ENCODE results near the gene ITPR2.

ITPR2 gene

DNA sequence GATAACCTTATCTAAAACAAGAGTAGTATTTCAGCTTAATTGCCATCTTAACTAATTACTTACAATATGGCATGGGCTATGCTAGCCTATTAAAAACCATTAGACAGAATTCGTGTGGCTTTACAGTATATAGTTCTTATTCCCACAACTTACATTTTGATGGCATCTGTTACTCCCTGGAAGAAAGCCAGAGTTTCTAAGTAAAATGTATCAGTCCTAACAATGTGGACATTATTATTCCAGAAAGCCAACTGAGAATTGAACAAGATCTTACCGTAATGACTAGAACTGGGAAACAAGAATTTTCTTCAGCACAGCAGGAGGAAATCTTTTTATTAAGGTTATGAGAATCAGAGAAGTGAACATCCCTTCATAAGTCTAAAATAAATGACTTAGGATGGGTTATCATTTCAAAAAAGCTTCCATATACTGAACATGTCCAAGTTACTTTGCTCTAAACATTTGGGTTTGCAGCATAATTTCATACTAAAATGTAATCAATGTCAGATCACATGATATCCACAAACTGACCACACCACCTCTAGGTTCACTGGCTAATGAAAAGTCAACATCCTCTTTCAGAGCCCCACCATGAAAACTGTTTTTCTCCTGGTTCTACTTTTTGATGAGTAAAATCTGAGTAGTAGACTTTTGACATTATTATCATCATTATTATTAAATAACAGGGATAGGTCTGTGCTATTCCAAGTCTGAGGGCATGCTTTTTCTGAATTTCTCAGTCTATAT, 457.9 kb downstream of the ITPR2 start:
- DNase-seq = no peak

DNA sequence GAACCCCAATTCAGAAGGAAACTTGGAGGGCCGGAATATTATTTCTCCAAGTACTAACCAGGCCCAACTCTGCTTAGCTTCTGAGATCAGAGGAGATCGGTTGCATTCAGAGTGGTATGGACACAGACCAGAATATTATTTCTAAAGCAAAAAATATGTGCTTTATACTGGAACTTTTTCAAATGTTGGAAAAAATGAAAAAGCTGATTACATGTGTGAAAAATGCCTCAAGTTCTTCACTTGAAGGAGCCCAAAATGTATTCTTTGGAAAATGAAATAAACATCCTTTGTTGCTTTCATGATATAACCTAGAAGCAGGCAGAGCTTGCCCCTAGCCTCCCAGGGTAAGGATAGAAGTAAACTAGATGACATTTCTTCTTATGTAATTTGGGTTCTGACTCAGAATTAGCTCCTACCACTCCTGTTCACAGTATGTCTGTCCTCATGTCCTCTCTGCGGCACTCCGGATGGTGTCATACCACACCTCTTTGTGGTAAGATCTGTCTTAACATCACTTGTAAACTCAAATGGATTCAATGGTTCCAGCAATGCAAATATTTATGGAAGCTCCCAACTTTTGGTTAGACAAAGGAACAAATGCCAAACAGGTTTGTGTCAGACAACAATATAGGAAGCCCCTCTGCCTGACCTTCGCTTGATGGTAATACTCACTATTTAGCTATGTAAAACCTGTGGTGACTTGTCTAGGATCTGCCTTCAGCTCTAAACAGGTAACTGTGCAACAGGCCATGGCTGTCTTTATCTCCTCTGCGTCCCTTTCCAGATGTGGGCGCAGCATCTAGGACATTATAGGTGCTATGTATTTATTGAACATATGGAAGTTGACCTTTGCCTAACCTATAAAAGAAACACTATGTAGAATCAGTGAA, 459.1 kb downstream of the ITPR2 start:
- no peak for DNase-seq

DNA sequence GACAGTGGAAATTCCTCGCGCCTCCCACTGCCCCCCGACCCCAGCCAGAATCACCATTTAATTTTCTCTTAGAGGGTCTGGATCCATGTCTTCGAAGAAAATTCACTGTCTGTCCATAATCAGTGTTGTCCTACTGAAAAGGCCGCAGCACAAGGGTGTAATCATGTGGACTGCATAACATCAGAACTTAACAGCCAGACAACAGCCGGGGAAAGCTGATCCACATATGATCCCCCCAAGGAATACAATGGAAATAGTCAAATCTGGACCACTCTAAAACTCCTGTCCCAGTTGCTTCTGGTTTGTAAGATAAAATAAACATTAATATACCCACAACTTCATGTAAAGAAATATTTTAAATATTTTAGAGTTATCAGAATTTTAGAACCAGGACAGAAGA, 460.1 kb downstream of the ITPR2 start:
- DNase-seq = no peak

DNA sequence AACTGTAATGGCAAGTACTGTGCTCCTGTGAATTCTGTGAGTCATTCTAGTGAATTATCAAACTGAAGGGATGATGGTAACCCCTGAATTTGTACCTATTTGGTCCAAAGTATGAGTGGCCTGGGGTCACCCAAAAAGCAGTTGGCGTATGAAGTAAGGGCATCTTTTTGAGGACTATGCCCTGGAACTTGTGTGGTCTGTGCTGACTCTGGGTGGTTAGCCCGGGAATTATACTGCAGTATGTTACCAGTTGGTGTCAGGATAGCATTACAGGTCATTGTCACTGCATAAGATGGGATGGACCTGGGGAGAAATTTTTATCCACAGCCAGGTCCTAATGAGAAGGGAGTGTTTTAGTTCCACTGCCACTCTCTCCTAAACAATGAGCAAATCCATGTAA, 462.9 kb downstream of the ITPR2 start:
- DNase-seq = no peak

DNA sequence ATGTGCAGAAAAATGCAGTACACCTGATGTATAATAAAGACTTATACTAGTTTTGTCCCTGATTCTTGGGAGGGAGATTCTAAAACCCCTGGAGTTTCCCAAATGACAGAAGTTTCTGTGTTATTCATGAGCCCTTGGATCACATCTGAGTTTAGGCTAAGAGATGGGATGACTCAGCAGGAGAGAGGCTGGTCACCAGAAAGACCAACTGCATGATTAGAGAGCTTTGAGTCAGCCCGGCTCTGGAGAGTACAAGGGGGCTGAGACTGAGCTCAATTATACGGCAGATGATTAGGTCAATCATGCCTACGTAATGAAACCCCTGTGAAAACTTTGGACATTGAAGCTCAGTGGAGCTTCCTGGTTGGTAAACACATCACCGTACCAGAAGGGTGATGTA, 463.4 kb downstream of the ITPR2 start:
- no peak for DNase-seq

DNA sequence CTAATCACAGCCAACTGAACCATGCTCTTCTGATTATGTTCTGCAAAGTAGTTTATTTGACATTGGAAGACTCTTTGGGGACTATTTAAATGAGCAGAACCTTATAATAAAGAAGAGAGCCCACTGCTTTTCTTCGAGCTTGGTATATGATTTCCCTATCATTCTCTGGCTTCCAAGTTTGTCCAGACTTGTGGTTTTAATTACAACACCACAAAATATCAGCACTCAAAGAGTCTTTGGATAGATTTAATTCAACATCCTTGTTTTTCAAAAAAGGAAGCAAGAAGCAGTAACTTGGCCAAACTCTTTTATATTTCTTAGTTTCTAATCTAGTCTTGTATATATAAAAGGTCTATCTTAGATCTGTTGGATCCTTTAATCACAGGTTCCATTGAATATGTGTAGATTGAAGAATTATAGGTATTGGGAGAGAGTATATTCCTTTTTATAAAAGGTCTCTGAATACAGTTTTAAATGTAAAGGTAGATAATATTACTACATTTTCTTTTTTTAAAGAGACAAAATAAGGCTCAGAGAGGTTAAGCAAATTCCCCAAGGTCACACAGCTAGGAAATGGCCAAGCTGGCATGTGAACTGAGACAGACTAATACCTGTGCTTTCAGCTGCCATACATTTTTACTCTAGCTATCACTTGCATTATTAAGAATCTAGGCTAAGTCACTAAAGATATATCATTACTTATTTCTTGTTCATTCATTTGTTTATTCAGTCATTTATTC, 464.8 kb downstream of the ITPR2 start:
- no peak for DNase-seq

DNA sequence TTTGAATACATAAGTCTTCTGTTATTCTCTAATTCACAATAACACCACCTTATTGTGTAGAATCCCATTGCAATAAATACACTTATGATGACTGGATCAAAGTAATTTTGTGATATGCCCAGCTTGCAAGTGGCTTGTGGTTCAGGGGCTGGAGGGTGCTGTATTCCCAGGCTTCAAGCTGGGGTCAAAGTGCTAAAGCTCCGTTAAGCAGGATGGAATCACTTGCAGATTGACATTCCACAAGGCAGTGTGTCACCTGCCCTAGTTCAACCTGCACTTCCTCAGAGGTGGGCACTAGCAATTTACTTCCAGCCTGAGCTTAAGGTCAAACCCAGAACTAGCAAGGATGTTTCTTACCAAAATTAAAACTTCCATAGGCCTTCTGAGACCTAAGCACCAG, 471.0 kb downstream of the ITPR2 start:
- no peak for DNase-seq

DNA sequence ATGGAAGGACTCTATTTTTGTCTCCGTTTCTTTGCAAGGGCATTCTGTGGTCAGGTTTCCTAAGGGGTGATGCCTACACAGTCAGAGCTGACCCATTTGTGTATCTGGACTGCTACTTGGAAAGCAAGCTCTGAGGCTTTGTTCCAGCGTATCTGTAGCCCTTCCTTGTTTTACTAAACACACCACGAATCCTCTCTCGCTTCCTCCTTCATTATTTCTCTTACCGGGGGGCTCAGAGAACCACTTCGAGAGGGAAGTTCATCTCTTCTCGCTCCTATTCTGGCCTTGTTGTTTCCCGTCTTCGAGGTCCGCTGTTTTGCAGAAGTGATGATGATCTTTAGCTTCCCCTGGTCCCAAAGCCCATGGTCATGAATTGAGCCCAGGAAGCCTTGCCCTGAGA, 472.9 kb downstream of the ITPR2 start:
- no peak for DNase-seq

DNA sequence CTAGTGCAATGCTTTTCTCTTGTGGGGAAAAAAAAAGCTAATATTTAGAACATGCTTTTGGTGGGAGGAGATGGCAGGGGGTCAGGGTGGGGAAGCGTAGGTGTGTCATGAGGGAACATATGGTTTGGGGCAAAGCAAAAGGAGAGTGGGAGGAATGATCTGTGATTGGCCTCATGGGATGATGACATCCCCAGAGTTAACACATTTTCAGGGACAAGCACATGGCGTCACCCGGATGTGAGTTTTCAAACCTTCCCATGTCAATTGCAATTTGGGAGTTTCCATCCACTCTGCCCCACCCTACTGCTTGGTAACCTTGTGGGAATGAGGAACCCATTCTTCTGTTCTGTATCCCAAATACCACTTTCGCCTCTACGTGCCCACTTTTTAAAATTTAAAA, 473.4 kb downstream of the ITPR2 start:
- no peak for DNase-seq

DNA sequence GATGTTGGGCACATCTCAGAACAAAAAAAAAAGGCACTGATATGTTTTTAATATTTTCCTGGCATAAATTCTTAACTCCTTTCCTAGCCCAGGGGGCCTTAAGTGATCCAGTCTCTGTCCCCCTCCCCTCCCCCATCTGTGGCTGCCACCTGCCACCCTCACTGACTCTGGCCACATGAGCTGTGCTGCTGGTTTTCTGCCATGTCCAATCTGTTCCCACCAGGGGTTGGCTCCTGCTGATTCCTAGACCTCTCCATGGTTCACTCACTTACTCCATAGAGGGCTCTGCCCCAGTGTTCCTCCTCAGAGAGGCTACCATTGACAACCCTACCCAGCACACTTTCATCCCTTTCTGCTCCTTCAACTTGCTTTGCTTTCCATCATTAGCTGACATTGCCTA, 474.3 kb downstream of the ITPR2 start:
- DNase-seq = no peak

DNA sequence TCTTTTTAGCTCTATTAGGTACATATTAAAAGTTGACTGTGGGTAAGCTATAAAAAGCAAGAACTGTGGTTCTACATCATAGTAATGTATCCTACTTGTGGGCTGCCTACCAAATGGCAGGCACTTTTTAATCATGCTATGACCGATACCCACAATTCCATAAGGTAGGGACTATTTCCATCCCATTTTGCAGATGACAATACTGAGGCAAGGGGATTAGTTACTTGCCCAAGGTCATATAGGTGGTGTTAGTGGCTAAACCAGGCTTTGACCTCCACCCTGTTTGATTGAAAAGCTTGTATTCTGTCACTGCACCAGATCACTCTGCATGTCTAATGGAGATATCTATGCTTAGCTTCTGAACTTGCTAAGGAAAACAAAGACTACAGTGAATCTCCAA, 485.7 kb downstream of the ITPR2 start:
- no peak for DNase-seq

DNA sequence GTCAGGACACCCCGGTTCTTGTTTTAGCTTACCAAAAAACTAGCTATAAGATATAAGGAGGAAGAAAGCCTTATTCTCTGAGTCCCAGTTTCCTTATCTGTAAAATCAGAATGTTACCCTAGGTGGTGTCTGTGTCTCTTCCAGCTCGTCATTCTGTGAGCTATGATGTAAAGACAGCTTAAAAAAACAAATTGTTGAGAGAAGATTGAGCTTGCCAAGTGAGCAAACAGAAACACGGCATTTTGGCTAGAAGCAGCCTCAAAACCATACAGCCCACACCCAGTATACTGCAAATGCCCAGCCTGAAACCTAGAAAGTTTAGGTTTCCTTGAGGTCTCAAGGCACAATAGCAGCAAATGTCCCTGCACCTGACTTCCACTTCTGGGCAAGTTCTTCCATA, 486.3 kb downstream of the ITPR2 start:
- no peak for DNase-seq

DNA sequence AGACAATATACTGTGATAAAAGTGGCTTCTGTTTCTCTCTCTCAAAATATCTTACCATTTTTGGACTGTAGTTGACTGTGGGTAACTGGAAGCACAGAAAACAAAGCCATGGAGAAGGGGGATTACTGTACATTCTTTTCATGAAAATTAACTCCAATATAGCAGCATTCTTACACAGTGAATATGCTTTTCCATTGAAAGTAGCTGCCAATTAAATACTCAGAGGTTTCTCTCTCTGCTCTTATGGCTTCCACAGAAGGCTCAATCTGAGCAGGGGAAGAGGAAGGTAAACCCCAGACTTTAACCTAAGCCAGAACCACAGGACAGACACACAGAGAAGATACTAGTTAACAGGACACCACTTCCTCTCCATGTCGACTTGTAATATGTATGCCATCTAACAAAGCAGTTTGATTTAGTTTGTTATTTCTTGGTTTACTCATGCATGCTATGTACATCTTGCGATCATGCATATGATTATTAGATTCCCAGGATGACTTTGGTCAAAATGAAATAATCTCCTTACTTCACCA, 487.5 kb downstream of the ITPR2 start:
- no peak for DNase-seq

DNA sequence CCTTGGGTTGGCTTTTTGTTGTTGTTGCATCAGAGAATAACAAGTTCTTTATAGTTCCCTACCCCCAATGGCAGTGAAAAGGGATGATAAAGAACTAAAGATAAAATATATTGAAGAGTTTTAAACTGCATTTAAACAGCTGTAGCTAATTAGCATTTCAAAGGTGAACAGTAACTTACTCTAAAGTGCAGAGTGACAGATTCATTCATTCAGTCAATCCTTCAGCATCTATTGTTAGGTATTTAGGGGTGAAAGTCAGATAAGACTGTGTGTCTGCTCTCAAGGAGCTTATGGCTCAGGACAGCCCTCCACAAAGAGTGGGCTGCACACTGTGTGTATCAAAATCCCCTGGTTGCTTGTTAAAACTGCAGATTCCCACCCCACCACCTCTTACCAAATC, 491.5 kb downstream of the ITPR2 start:
- DNase-seq = no peak

DNA sequence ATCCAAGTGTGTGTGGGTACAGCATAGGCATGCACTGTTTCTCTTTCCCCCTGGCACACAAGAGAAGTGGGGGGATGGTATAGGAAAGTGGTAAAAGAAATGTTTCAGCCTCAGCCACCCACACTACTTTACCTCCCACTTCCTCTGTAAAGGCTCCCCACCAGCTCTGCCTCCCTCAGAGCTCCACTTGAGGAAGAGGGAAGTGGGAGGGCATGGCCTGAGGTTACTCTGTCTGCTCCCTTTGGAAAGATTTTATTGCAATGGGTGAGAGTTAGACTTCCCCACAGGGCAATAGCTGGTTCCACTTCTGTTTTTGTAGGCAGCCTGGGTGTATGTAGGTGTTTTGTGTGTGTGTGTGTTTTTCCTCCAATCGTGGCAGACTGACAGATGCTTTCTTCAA, 492.3 kb downstream of the ITPR2 start:
- no peak for DNase-seq

DNA sequence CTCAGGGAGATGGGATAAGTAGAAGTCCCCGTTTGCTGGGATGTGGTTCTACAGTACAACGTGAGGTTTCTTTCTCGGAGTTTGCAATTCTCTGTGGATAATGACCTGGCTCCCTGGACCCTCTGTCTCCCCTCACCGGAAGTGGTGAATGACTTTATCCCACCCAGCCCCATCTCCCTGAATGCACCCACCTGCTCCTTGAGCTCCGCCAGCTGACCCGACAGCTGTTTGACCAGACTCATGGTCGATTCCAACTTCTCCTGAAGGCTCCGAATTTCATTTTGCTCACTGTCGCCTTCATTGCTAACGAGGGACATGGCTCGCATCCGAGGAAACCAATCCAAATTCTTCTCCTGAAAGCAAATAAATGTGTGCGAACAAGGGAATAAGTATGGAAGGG, 493.0 kb downstream of the ITPR2 start:
- DNase-seq = no peak

DNA sequence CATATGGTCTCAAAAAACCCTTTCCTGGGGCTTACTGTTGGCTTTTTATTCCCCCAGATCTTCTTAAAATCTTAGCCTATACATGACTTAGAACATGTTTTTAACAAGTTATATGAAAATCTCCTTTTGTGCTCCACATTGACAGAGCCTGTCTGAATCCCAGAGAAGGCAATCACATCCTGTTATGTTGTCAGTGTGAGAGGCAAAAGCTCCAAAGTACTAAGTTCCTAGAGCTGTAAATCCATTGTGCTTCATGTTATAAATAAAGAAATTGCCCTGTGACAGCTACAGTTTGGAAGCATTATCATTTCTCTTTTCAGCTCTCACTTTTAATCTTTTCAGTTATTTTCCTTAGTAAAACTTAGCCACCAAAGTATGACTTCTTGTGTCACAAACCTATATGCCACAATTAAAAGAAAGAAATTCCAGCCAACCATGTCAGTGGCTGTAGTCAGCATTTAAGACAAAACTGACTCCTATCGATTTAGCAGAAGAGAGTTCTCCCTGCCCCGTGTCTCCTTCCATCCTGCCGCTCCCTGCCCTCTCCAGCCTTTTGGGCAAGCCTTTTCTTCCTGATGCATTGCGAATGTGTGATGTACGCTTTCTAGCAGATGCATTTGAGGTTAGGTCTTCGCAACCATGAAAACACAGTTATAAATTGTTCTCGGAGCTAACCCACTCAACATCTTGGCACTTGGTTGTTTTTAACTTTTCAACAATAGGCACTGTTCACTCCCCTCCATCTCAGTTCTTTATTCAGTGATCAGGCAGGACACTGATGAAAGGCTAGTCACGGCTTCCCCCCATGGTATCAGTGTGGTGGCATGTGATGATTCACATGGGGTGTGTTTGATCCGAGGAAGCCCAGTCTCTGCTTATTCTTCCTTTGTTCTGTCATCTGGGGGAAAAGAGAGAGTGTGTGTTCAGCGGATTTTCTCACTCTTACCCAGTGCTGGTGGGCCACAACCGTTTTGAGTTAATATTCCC, 494.1 kb downstream of the ITPR2 start:
- DNase-seq = no peak

DNA sequence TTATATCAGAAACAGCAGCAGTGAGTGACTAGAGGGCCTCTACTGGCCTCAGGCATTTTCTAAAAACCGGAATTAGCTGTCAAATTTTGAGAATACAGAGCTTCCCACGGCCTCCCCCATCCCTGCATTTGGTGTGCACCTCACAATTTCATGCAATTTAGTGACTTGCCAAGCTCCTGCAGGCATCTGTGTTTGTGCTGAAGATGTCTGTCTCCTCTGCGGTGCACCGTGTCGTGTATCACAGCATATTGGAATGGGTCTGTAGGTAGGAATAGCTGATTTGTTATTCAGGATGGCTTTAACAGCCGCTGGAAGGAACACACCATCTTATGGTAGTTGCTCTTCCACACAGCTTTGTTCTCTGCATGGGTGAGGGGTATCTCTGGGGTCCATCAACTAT, 497.3 kb downstream of the ITPR2 start:
- DNase-seq = no peak

DNA sequence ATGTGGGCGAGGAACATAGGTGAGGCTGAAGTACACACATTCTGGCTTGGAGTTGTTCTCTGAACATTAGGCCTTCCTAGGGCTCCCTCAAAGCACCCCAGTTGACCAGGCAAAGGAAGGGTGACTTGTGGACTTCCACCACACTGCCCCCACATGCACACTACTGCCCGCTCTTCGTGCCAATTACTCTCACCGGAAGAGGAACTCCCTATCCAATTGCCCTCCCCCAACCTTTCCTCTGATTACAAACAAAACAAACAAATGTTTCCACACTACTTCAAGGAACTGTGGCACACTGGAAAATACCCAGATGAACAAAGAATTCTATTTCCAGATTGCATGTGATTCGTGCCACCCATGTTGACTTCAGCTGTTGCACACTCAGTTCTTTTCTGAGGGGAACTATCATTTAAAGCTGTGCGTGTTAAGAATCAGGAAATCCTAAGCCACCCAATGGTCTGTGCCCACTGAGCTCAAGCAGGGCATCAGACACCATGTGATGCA, 498.3 kb downstream of the ITPR2 start:
- no peak for DNase-seq

DNA sequence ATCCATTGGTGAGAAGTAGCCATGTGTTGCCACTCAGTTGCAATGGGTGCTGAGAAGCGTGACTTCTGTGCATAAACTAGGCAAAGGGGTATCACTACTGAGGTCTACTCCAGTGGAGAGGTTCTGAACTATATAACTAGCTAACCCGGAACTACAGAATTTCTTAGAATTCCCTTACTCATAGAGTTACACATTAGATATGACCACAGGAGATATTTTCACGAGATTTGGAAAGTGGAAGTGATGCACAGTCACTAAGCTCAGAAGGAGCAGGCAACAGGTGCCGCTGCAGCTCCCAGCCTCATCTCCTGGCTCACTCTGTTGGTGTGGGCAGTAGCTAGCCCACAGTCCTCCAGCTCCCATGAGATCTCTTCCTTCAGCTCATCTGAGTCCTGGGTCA, 501.0 kb downstream of the ITPR2 start:
- no peak for DNase-seq

DNA sequence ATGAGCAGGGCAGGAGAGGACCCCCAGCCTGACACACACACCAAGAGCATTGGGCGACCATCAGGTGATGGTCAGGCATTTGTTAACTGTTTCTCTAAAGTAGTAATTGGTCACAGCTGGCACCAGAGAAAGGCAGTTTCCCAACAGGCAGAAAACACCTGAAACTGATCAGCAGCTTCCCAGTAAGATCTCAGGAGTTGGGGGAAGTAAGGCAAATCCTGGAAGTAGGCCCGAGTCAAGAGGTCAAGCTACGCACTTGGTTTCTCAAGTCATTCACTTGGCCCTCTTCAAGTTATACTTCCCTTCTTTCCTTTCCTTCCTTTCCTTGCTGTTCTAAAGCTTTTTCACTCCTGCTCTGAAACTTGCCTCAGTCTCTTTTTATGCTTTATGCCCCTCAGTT, 501.9 kb downstream of the ITPR2 start:
- DNase-seq = no peak
